GM23338 (cell line): Measurements from ENCODE around the gene CCDC183. TPM values are rescaled to one million over a fixed set of nuclear protein-coding genes. Genes with fewer than 3 reads are reported as not detected.

ENCODE experiments used
- ATAC-seq: fragments of 200-7000 bp; cut with Tn5 transposase; 3 replicates; pipeline ENCODE4 v1.9.1; 2020
- DNase-seq: peaks from one replicate; pipeline ENCODE4 v3.0.0-alpha.2; 2015; ENCODE audit warnings: low spot score
- H2AFZ ChIP-seq: fragments of 200-600 bp; sonication (generic); 2 replicates; pipeline ENCODE4 v1.8.0; 2016; ENCODE audit warnings: antibody characterized with exemption, mild to moderate bottlenecking, moderate library complexity
- H3F3A ChIP-seq: fragments of 200-600 bp; sonication (generic); replicated peaks from 2 replicates; pipeline ENCODE4 v1.8.0; 2017; ENCODE audit warnings: antibody characterized with exemption, mixed run types, low read depth
- H3K27ac ChIP-seq: fragments of 200-600 bp; sonication (generic); 2 replicates; pipeline ENCODE4 v1.6.1; 2016; ENCODE audit warnings: low read depth
- H3K27me3 ChIP-seq: fragments of 200-600 bp; sonication (generic); 2 replicates; pipeline ENCODE4 v1.8.0; 2016; ENCODE audit warnings: mild to moderate bottlenecking, mixed run types, moderate library complexity; ENCODE audit not compliant: insufficient read depth
- H3K36me3 ChIP-seq: fragments of 200-600 bp; sonication (generic); 2 replicates; pipeline ENCODE4 v1.8.0; 2016; ENCODE audit warnings: mild to moderate bottlenecking; ENCODE audit not compliant: insufficient read depth
- H3K4me1 ChIP-seq: fragments of 200-600 bp; sonication (generic); 2 replicates; pipeline ENCODE4 v1.8.0; 2016; ENCODE audit warnings: mild to moderate bottlenecking, moderate library complexity; ENCODE audit not compliant: insufficient read depth
- H3K4me2 ChIP-seq: fragments of 200-600 bp; sonication (generic); 2 replicates; pipeline ENCODE4 v1.7.1; 2017; ENCODE audit warnings: mixed run types
- H3K4me3 ChIP-seq: fragments of 200-600 bp; sonication (generic); 2 replicates; pipeline ENCODE4 v1.6.1; 2016; ENCODE audit warnings: mixed run types
- H3K79me2 ChIP-seq: fragments of 200-600 bp; sonication (generic); replicated peaks from 2 replicates; pipeline ENCODE4 v1.8.0; 2017; ENCODE audit warnings: mild to moderate bottlenecking; ENCODE audit not compliant: insufficient read depth
- H3K9me2 ChIP-seq: fragments of 200-600 bp; sonication (generic); 2 replicates; pipeline ENCODE4 v1.8.0; 2017; ENCODE audit not compliant: insufficient read depth
- H4K20me1 ChIP-seq: fragments of 200-600 bp; sonication (generic); replicated peaks from 2 replicates; pipeline ENCODE4 v1.8.0; 2017; ENCODE audit warnings: mild to moderate bottlenecking; ENCODE audit not compliant: insufficient read depth
- H3K27ac Mint-ChIP-seq: 2 replicates; pipeline ENCODE4 v1.8.0; 2020; ENCODE audit warnings: inconsistent platforms, mild to moderate bottlenecking, moderate library complexity, mixed read lengths
- H3K27me3 Mint-ChIP-seq: 3 replicates; pipeline ENCODE4 v1.8.0; 2022; ENCODE audit warnings: low read depth, mild to moderate bottlenecking, moderate library complexity, mixed read lengths, inconsistent platforms; ENCODE audit not compliant: insufficient read depth, poor library complexity
- H3K36me3 Mint-ChIP-seq: 3 replicates; pipeline ENCODE4 v1.8.0; 2021; ENCODE audit warnings: low read depth, mild to moderate bottlenecking, inconsistent platforms, moderate library complexity, mixed read lengths
- H3K4me1 Mint-ChIP-seq: 3 replicates; pipeline ENCODE4 v1.8.0; 2020; ENCODE audit warnings: mild to moderate bottlenecking, inconsistent platforms, mixed read lengths
- H3K4me3 Mint-ChIP-seq: 3 replicates; pipeline ENCODE4 v1.8.0; 2021; ENCODE audit warnings: moderate library complexity, mild to moderate bottlenecking, inconsistent platforms, mixed read lengths
- H3K9me3 Mint-ChIP-seq: 3 replicates; pipeline ENCODE4 v1.8.0; 2020; ENCODE audit warnings: moderate library complexity, mild to moderate bottlenecking, inconsistent platforms, mixed read lengths
- EZH2 ChIP-seq: fragments of 200-600 bp; sonication (generic); IDR thresholded peaks from one replicate; pipeline ENCODE4 v1.8.0; 2017; ENCODE audit warnings: antibody characterized with exemption, mild to moderate bottlenecking, low read depth; ENCODE audit not compliant: unreplicated experiment
- EZH2phosphoT487 ChIP-seq: fragments of 200-600 bp; sonication (generic); IDR thresholded peaks from one replicate; pipeline ENCODE4 v1.8.1; 2018; ENCODE audit warnings: antibody characterized with exemption; ENCODE audit not compliant: unreplicated experiment
- JUNB ChIP-seq: IDR thresholded peaks from one replicate; pipeline ENCODE4 v1.6.1; 2016; ENCODE audit warnings: antibody characterized with exemption; ENCODE audit not compliant: unreplicated experiment
- NANOG ChIP-seq: IDR thresholded peaks from 2 replicates; pipeline ENCODE4 v1.6.1; 2016; ENCODE audit warnings: antibody characterized with exemption, borderline replicate concordance
- ZNF114 ChIP-seq: fragments of 250-450 bp; sonication (Bioruptor Pico); IDR thresholded peaks from 2 replicates; pipeline ENCODE4 v1.5.0; 2020; ENCODE audit warnings: mild to moderate bottlenecking, moderate library complexity
- ZNF331 ChIP-seq: fragments of 250-450 bp; sonication (Bioruptor Pico); IDR thresholded peaks from 2 replicates; pipeline ENCODE4 v1.5.0; 2020; ENCODE audit warnings: low read depth, mild to moderate bottlenecking, moderate library complexity
- polyA plus RNA-seq: library from polyadenylated mRNA; unstranded; fragments of >200 nt; fragmentation: Nextera tagmentation; extraction: Ambion mirVana; gene quantifications from 2 replicates; pipeline ENCODE4 v1.2.1, GENCODE V29; 2016
- total RNA-seq: library from RNA; depleted of rRNA; stranded (reverse); fragments of >200 nt; shearing (Covaris generic); gene quantifications from 2 replicates; pipeline ENCODE4 v1.2.3, GENCODE V29; 2014
- TF ChIP-seq, protein P1 (sequence below): IDR thresholded peaks from one replicate; pipeline ENCODE4 v1.6.1; 2018; ENCODE audit warnings: antibody characterized with exemption; ENCODE audit not compliant: unreplicated experiment
- TF ChIP-seq, protein P2 (sequence below): fragments of 250-450 bp; sonication (Bioruptor Pico); IDR thresholded peaks from 2 replicates; pipeline ENCODE4 v1.5.0; 2020; ENCODE audit warnings: mild to moderate bottlenecking, moderate library complexity
- TF ChIP-seq, protein P3 (sequence below), 2 experiments: fragments of 200-600 bp in 1 of 2; sonication (generic) in 1 of 2; conservative IDR thresholded peaks; 2 replicates each; pipeline versions ENCODE4 v1.5.1 to v1.6.1; 2016 to 2017; ENCODE audit warnings: antibody characterized with exemption in 2 of 2, low read depth in 2 of 2, mild to moderate bottlenecking in 2 of 2, moderate library complexity in 1 of 2

Gene CCDC183
- total and polyA plus RNA-seq, 2 experiments from 2014 or later = 1.1 to 1.2 TPM

DNA sequence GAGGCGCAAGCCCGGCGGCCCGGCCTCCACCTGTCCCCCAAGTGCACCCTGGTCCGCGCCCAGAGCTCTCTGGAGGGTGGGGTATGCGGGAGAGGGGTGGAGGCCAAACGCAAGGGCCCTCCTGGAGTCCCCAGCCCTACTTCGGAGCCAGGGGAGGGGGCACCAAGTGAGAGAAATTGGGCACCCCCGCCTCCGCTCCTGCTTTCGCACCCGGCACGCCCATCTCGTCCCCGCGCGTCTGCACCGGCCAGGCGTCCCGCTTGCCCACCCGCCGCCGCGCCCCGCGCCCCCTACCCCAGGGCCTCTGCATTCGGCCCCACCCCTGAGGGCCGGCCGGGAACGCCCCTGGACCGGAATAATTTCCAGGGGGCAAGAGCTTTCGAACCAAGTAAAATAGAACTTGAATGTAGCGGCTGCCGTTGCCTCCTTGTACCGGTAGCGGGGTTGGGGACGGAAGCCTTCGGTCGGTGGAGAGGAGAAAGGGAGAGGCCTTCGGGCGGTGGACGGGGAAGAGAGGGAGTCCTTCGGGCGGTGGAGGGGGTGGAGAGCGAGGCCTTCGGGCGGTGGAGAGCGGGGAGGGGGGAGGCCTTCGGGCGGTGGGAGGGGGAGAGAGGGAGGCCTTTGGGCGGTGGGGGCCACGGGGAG, 52.4 kb downstream of the CCDC183 start:
- H3K27ac ChIP-seq = peak overlapping the region; percentile 95; the same call in 1 of the 2 replicates
- peaks cover 2% of the 10 kb centered on the region; the same call in 2 of the 3 replicates for H3K36me3 Mint-ChIP-seq
- peak overlapping the region; percentile 93 for H3K4me3 Mint-ChIP-seq
- H3K36me3 ChIP-seq = no peaks in the 10 kb centered on the region; the same call in 1 of the 2 replicates
- H3K4me3 ChIP-seq = peak overlapping the region; percentile 88
- peaks cover 2% of the 10 kb centered on the region; the same call in 1 of the 3 replicates for H3K4me1 Mint-ChIP-seq
- peak; percentile 75 for DNase-seq
- peaks cover 32% of the 10 kb centered on the region for H3K27me3 Mint-ChIP-seq
- peaks cover 1% of the 10 kb centered on the region; the same call in 1 of the 2 replicates for H3K4me1 ChIP-seq
- H3K4me2 ChIP-seq = peak overlapping the region; percentile 89
- H2AFZ ChIP-seq = no peak overlapping the region
- no peak for TF ChIP-seq ZNF331 (CRISPR knock-in tag)
- TF ChIP-seq EZH2phosphoT487 = no peak
- TF ChIP-seq, protein P1, sequence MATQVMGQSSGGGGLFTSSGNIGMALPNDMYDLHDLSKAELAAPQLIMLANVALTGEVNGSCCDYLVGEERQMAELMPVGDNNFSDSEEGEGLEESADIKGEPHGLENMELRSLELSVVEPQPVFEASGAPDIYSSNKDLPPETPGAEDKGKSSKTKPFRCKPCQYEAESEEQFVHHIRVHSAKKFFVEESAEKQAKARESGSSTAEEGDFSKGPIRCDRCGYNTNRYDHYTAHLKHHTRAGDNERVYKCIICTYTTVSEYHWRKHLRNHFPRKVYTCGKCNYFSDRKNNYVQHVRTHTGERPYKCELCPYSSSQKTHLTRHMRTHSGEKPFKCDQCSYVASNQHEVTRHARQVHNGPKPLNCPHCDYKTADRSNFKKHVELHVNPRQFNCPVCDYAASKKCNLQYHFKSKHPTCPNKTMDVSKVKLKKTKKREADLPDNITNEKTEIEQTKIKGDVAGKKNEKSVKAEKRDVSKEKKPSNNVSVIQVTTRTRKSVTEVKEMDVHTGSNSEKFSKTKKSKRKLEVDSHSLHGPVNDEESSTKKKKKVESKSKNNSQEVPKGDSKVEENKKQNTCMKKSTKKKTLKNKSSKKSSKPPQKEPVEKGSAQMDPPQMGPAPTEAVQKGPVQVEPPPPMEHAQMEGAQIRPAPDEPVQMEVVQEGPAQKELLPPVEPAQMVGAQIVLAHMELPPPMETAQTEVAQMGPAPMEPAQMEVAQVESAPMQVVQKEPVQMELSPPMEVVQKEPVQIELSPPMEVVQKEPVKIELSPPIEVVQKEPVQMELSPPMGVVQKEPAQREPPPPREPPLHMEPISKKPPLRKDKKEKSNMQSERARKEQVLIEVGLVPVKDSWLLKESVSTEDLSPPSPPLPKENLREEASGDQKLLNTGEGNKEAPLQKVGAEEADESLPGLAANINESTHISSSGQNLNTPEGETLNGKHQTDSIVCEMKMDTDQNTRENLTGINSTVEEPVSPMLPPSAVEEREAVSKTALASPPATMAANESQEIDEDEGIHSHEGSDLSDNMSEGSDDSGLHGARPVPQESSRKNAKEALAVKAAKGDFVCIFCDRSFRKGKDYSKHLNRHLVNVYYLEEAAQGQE = no peak
- no peak for TF ChIP-seq JUNB
- no peak for TF ChIP-seq EZH2
- TF ChIP-seq, protein P2, sequence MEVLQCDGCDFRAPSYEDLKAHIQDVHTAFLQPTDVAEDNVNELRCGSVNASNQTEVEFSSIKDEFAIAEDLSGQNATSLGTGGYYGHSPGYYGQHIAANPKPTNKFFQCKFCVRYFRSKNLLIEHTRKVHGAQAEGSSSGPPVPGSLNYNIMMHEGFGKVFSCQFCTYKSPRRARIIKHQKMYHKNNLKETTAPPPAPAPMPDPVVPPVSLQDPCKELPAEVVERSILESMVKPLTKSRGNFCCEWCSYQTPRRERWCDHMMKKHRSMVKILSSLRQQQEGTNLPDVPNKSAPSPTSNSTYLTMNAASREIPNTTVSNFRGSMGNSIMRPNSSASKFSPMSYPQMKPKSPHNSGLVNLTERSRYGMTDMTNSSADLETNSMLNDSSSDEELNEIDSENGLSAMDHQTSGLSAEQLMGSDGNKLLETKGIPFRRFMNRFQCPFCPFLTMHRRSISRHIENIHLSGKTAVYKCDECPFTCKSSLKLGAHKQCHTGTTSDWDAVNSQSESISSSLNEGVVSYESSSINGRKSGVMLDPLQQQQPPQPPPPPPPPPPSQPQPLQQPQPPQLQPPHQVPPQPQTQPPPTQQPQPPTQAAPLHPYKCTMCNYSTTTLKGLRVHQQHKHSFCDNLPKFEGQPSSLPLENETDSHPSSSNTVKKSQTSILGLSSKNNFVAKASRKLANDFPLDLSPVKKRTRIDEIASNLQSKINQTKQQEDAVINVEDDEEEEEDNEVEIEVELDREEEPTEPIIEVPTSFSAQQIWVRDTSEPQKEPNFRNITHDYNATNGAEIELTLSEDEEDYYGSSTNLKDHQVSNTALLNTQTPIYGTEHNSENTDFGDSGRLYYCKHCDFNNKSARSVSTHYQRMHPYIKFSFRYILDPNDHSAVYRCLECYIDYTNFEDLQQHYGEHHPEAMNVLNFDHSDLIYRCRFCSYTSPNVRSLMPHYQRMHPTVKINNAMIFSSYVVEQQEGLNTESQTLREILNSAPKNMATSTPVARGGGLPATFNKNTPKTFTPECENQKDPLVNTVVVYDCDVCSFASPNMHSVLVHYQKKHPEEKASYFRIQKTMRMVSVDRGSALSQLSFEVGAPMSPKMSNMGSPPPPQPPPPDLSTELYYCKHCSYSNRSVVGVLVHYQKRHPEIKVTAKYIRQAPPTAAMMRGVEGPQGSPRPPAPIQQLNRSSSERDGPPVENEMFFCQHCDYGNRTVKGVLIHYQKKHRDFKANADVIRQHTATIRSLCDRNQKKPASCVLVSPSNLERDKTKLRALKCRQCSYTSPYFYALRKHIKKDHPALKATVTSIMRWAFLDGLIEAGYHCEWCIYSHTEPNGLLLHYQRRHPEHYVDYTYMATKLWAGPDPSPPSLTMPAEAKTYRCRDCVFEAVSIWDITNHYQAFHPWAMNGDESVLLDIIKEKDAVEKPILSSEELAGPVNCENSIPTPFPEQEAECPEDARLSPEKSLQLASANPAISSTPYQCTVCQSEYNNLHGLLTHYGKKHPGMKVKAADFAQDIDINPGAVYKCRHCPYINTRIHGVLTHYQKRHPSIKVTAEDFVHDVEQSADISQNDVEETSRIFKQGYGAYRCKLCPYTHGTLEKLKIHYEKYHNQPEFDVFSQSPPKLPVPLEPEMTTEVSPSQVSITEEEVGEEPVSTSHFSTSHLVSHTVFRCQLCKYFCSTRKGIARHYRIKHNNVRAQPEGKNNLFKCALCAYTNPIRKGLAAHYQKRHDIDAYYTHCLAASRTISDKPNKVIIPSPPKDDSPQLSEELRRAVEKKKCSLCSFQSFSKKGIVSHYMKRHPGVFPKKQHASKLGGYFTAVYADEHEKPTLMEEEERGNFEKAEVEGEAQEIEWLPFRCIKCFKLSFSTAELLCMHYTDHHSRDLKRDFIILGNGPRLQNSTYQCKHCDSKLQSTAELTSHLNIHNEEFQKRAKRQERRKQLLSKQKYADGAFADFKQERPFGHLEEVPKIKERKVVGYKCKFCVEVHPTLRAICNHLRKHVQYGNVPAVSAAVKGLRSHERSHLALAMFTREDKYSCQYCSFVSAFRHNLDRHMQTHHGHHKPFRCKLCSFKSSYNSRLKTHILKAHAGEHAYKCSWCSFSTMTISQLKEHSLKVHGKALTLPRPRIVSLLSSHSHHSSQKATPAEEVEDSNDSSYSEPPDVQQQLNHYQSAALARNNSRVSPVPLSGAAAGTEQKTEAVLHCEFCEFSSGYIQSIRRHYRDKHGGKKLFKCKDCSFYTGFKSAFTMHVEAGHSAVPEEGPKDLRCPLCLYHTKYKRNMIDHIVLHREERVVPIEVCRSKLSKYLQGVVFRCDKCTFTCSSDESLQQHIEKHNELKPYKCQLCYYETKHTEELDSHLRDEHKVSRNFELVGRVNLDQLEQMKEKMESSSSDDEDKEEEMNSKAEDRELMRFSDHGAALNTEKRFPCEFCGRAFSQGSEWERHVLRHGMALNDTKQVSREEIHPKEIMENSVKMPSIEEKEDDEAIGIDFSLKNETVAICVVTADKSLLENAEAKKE (CRISPR knock-in tag) = no peak
- TF ChIP-seq ZNF114 (CRISPR knock-in tag) = no peak
- TF ChIP-seq NANOG = no peak
- TF ChIP-seq, protein P3, sequence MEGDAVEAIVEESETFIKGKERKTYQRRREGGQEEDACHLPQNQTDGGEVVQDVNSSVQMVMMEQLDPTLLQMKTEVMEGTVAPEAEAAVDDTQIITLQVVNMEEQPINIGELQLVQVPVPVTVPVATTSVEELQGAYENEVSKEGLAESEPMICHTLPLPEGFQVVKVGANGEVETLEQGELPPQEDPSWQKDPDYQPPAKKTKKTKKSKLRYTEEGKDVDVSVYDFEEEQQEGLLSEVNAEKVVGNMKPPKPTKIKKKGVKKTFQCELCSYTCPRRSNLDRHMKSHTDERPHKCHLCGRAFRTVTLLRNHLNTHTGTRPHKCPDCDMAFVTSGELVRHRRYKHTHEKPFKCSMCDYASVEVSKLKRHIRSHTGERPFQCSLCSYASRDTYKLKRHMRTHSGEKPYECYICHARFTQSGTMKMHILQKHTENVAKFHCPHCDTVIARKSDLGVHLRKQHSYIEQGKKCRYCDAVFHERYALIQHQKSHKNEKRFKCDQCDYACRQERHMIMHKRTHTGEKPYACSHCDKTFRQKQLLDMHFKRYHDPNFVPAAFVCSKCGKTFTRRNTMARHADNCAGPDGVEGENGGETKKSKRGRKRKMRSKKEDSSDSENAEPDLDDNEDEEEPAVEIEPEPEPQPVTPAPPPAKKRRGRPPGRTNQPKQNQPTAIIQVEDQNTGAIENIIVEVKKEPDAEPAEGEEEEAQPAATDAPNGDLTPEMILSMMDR (conservative IDR thresholded peaks at IDR 0.05; ENCODE audit: low read depth in 2 of 2) = no peak
- peak overlapping the region; percentile 96 for H3K27ac Mint-ChIP-seq
- 0 out of 2 replicates have a peak, but pooled peaks cover 3% of the 10 kb centered on the region for H4K20me1 ChIP-seq
- peak; percentile 8 for ATAC-seq
- H3K9me3 Mint-ChIP-seq = no peaks in the 10 kb centered on the region
- H3K79me2 ChIP-seq = no peaks in the 10 kb centered on the region
- H3F3A ChIP-seq = 0 out of 2 replicates have a peak, but pooled peaks cover 5% of the 10 kb centered on the region
- no peaks in the 10 kb centered on the region for H3K9me2 ChIP-seq
- peaks cover 13% of the 10 kb centered on the region for H3K27me3 ChIP-seq
